IPS DF 6.9 (cell line): ENCODE measurements around the gene KRT31.
"Not testable (repeated sequence)": the region's sequence is repeated elsewhere in the genome, so short reads cannot be mapped to it uniquely, and the experiment has no call there.

Source experiments
- DNase-seq: peaks from one replicate; pipeline ENCODE4 v3.0.0-alpha.2; 2013; ENCODE audit warnings: low read depth, low spot score
- H3K27ac ChIP-seq: one replicate; pipeline ENCODE4 v1.5.1; 2013; ENCODE audit warnings: low read length, control low read depth
- H3K27me3 ChIP-seq: 2 replicates; pipeline ENCODE4 v1.6.1; 2013; ENCODE audit warnings: mild to moderate bottlenecking, low read length; ENCODE audit not compliant: control insufficient read depth, insufficient read depth
- H3K36me3 ChIP-seq: 2 replicates; pipeline ENCODE4 v1.6.1; 2013; ENCODE audit warnings: low read length; ENCODE audit not compliant: control insufficient read depth, insufficient read depth
- H3K4me1 ChIP-seq: 2 replicates; pipeline ENCODE4 v1.6.1; 2013; ENCODE audit warnings: low read length; ENCODE audit not compliant: control insufficient read depth, insufficient read depth
- H3K4me3 ChIP-seq: 2 replicates; pipeline ENCODE4 v1.5.1; 2013; ENCODE audit warnings: mild to moderate bottlenecking, low read length
- H3K9me3 ChIP-seq: 2 replicates; pipeline ENCODE4 v1.6.1; 2013; ENCODE audit warnings: low read length, inconsistent platforms; ENCODE audit not compliant: control insufficient read depth, insufficient read depth
- WGBS: extraction: QIAGEN DNeasy Blood & Tissue Kit; methylation state at CpG from one replicate; pipeline ENCODE4 v1.1.7; 2013; ENCODE audit warnings: mixed read lengths, missing lambda C conversion rate; ENCODE audit not compliant: insufficient read length, insufficient coverage; 5-methylcytosine and 5-hydroxymethylcytosine counted together

KRT31 gene

DNA sequence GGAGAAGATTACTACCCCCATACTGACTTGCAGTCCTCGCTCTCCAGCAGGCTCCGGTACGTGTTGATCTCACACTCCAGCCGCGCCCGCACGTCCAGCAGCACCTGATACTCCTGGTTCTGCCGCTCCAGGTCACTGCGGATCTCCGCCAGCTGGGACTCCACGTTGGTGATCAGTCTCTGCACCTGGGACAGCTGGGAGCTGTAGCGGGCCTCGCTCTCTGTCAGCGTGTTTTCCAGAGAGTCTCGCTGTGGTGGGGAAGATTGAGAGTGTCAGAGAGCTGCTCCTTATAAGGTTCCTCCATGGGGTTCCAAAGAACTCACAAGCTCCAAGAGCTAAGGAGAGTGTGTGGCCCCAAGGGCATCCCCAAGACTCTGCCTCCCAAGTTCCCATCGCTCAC, 51.0 kb downstream of the KRT31 start:
- H3K36me3 ChIP-seq, DNase-seq, H3K27me3 ChIP-seq, H3K4me3 ChIP-seq, H3K27ac ChIP-seq, H3K4me1 ChIP-seq, H3K9me3 ChIP-seq: not testable (repeated sequence)
- no CpG with 5 or more reads among the region's 16 CpGs for WGBS

DNA sequence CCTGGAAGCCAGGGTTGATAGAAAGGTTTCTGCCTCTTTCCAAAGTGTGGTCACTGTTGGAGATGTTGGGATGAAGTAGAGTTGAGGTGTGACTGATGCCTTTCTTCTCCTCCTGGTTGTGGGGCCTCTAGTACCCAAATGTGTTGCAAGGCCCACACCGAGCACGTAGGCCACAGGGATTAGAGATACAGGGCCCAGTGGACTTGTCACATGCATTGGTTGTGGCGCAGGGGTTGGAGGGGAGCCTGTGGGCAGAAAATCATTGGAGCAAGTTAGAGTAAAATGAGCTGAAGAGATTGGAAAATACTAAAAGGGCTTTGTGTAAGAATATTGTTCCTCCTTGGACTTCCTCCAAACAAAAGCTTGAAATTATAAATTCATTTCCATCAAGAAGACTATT, 51.4 kb downstream of the KRT31 start:
- H3K27me3 ChIP-seq: no peaks in the 10 kb centered on the region
- no peaks in the 10 kb centered on the region for H3K36me3 ChIP-seq
- no peaks in the 10 kb centered on the region for H3K4me1 ChIP-seq
- no peak overlapping the region for H3K4me3 ChIP-seq
- no peak overlapping the region for H3K27ac ChIP-seq
- H3K9me3 ChIP-seq: no peaks in the 10 kb centered on the region
- WGBS: no CpG with 5 or more reads among the region's 3 CpGs
- DNase-seq: no peak
